NCI-H187 (cell line): ENCODE data around the gene DOK5.

Source experiments
- DNase-seq, 2 experiments: peaks; one replicate each; lab custom pipeline; 2025; lab: John Stamatoyannopoulos, UW

The DOK5 gene

GRCh38 chr20:54698373-54698772 lies 223.0 kb downstream of the DOK5 start:
- DNase-seq = no peak
